Right kidney (tissue), 1 donor: ENCODE data around the gene INTS1.
A peak's percentile ranks its signal among the peaks of the same experiment; 100 is the strongest.
"Not testable (repeated sequence)": the region's sequence is repeated elsewhere in the genome, so short reads cannot be mapped to it uniquely, and the experiment has no call there.

Experiments
- DNase-seq: peaks from one replicate; pipeline ENCODE4 v3.0.0-alpha.2; 2016

Gene INTS1

DNA sequence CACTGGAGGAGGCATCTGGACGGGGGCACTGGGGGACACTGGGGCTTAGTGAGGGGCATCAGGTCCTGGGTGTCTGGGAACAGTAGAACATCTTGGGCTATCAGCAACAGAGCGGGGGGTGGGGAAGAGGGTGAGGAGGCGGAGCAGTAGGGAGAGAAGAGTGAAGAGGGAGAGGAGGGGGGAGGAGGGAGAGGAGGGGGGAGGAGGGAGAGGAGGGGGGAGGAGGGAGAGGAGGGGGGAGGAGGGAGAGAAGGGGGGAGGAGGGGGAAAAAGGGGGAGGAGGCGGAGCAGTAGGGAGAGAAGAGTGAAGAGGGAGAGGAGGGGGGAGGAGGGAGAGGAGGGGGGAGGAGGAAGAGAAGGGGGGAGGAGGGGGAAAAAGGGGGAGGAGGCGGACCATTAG, 58.2 kb downstream of the INTS1 start:
- DNase-seq = not testable (repeated sequence)

DNA sequence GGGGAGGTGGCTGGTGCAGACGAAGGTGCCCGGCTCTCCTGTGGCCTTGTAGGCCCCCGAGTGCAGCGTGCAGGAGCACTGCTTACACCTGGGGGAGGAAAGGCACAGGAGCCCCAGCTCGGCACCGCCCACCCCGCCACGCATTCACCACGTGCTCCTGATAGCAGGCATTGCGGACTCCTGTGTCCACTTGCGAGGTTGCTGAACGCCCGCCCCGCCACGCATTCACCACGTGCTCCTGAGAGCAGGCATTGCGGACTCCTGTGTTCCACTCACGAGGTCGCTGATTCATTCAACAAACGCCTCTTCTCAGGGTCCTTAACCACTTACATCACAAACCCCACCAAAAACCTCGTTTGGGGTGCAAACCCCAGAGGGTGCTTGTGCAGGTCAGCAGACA, 58.8 kb downstream of the INTS1 start:
- no peak for DNase-seq

DNA sequence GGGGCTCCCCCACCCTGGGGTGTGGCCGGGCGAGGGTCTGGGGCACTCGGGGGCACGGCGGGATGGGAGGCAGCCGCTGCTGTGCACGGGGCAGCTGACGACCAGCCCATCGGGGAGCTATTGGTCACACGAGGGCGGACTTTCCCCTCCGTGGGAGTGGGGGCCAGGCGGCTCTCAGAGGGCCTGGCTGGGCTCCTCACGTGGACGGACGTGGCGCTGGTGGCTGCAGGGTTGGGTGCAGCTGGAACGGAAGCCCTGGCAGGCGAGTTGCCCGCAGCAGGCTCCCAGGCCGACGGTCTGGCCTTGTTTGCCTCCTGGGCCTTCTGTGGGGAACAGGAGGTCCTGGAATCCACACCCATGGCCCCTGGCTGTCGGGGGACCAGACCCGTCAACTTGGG, 59.3 kb downstream of the INTS1 start:
- DNase-seq = no peak

DNA sequence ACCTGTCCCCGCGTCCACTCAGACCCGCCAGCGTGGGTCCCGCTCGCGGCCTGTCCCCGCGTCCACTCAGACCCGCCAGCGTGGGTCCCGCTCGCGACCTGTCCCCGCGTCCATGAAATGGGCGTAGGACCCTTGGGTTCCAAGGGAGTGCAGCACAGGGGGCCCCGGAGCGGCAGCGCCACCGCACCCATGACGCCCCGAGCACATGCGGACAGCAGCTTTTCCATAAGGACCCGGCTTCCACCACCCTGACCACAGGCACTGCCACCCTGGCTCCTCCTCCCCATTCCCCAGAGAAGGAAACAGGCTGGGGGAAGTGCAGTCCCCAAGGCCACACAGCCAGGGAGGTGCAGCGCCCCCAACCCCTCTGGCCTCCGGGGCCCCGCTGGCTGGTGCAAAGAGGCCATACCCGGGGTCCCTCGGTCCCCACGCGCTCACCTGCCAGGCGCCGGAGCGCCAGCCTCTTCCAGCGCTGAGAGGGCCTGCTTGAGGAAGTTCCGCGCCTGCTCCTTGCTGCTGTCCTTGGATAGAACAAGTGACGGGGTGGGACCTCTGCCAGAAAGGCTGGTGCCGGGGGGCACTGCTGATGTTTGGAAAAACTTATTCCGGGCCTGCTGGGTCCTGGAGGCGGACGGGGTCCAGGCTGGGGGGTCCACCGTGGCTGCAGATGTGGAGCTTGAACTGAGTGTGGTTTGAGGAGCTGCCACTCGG, 59.8 kb downstream of the INTS1 start:
- no peak for DNase-seq

DNA sequence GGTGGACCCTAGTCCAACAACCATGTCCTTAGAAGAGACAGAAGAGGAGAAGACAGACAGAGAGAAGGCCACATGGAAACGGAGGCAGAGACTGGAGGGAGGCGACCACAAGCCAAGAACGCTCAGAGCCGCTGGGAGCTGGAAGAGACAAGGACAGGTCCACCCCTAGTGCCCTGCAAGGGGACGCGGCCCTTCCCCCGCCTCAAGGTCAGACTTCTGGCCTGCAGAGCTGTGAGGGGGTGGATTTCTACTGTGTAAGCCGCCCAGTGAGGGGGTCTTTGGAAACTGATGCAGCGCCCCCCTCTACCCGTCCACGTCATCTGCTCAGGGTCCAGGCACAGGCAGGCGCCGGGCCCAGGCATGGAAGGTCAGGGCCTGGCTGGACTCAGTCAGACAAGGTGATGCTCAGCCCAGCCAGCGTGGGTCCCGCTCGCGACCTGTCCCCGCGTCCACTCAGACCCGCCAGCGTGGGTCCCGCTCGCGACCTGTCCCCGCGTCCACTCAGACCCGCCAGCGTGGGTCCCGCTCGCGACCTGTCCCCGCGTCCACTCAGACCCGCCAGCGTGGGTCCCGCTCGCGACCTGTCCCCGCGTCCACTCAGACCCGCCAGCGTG, 60.5 kb downstream of the INTS1 start:
- not testable (repeated sequence) for DNase-seq

DNA sequence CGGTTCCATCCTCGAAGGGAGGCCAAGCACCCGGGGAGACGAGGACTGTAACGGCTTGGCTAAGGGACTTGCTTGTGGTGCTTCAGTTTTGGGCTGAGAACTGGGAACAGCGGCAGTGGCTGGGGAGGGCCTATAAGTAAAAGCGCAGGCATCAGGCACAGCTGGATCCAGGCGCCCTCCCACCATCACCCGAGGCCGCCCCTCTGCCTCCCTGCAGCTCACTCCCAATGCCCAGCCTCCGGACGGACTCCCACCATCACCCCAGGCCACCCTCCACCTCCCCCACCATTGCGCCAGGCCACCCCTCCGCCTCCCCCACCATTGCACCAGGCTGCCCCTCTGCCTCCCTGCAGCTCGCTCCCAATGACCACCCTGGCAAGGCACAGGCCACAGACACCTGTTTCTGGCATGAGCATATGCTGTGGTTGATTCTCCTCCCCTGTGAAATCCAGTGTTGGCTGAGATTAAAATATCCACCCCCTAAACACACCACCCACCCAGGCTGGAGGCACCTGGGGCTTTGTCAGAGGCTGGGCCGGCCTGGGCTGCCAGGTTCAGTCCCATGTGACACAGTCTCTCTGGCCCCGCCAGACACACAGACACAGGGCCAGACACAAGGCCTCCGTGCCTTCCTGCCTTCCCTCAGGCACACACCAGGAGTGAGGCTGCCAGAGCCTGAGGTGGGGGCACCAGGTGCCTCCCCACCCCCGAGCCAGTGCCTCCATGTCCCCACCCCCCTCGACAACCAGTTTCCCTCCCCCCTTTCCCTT, 61.6 kb downstream of the INTS1 start:
- DNase-seq = no peak

DNA sequence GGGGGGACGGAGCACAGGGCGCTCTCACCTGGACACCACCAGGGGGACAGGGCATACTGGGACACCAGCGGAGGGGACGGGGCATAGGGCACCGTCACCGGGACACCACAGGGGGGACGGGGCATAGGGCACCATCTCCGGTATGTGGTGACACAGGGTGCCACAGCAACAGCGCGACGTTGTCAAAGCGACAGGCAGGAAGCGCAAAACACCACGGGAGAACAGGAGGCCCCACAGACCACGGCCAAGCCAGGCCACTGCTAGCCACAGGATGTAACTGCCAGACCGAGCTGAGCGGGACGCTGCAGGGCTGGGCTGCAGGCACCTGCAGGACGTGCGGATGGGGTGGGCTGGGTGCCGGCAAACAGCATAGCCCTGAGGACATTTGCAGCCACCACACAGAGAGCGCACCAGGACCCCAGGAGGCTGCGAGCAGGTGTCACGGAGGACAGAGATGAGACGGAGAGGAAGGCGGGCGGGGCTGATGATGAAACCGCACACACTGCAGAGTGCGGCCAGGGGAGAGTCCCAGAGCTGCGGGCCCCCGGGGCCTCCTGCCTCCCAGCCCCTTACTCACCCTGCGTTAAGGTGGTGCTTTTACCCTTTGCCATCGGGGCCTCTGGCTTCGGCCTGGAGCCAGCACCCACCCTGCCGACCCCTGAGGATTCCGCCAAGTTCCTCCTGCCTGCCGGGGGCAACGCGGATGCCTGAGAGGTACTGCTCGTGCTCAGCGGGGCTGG, 62.4 kb downstream of the INTS1 start:
- no peak for DNase-seq

DNA sequence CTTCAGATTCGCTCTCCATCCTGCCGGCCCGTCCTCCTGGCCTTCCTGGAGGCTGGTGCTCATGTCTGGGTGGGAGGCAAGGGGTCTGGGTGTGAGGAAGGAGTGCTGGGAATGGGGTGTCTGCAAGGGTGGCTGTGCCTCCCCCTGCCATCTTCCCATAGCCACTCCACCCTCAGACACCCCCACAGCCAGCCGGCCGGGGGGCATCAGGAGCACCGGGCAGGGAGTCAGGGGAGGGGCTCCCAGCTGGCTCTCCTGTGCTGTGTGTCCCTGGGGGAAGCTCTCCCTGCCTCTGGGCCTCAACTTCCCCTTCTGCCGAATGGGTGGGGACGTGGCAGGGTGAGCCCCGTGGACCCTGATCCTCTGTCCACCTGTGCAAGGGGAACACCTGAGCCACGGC, 63.6 kb downstream of the INTS1 start:
- no peak for DNase-seq

DNA sequence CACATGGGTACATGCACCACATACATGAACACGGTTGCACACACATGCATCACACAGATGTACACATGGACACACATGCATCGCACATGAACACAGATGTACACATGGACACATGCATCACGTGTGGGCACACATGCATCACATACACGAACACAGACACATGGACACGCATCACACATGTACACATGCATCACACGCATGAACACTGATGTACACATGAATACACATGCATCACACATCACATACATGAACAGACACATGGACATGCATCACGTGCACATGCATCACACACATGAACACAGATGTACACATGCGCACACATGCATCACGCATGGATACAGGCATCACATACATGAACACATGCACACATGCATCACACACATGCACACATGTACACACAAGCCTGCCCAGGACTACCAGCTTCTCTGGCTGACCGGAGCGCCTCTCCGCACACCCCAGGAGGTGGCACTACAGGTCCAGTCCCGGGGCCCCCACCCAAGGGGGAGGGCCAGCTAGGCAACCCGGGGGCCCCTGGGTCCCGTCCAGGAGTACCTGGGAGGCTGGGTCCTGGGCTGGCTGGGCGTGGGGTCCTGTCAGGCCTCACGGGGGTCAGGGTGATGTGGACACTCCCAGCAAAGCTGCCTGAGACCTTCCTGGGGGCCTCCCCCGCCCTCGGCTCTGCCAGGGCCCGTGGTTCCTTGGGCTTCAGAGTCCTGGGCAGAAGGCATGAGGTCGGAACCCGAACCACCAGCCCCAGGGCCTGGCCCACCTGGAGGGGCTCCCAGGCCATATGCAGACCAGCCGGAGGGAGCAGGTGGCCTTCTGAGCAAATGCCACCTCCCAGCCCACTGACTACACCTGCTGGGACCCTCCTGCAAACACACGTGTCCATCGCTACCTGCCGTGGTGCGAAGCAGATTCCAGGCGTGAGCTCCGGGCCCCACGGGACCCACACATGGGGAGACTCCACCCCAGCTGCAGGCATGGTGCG, 64.5 kb downstream of the INTS1 start:
- DNase-seq = no peak

DNA sequence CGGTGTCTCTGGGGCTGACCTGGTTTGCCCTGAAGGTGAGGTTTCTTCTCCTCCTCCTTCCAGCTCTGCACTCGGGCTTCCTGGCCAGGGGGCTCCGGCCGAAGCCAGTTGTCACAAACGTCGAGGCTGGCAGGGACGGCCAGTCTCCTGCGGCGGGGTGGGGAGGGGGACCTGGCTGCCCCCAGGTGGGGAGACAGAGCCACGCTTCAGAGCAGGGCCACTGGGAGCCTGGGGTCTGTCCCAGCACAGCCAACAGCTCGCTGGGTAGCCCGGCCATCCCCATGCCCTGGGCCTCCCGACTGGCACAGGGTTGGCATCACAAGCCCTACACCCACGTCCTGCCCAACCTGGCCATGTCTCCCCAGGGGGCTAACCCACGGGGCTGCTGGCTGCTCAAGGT, 65.4 kb downstream of the INTS1 start:
- DNase-seq = no peak

DNA sequence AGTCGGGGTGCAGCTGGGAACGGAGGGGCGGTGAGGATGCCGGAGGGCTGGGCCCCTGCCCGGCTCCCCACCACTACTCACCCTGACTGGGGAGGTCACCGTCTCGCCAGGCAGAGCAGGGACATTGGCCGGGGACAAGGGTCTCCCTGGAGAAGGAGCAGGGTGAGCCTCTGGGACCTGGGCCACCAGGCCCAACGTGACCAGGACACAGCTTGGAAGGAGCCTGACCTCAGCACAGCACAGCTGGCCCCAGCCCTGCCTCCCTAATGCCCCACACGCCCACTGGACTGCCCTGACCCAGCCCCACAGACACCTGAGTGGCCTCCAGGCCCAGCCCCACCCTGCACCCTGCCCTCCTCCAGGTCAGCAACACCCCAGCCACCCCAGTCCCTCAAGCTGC, 66.0 kb downstream of the INTS1 start:
- DNase-seq = no peak

DNA sequence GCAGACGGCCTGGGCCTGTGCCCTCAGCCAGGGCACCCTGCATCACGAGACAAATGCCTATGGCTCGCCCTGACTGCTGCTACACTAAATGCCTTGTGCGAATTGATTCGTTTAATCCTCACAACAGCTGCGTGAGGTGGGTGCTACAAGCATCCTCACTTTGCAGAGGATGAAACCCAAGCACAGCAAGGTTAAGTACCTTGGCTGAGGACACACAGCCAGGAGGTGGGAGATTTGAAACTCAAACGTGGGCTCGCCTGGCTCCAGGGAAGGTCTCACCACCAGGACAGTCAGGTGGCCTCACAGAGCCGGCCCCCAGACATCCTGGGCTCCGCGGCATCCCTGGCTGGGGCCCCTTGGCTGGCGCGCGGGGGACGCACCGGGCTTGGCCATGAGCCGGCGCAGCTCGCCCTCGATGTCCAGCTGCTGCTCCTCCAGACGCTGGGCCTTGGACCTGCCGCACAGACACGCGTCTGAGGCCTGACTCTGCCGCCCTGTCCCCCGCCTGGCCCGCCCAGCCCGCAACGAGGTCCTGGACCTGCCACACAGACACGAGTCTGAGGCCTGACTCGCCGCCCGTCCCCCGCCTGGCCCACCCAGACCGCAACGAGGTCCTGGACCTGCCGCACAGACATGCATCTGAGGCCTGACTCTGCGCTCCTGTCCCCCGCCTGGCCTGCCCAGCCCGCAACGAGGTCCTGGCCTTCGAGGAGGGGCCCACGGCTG, 66.9 kb downstream of the INTS1 start:
- no peak for DNase-seq

DNA sequence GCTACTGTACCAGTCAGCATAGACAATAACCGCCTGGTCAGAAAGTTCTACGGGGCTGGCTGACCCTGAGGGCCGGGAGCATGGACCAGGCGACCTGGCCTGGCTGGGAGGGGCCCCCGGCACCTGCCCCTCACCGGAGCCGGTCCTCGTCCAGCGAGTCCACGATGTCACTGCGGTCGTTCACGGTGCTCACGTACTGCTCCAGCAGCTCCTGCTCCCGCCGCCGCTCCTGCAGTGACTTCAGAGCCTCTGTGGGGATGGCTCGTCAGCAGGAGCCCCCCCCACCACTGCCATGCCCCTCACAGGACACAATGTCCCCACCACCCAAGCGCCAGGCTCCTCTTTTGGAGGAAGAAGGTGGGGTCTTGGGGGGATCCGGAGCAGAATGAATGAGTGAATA, 67.6 kb downstream of the INTS1 start:
- DNase-seq = no peak

DNA sequence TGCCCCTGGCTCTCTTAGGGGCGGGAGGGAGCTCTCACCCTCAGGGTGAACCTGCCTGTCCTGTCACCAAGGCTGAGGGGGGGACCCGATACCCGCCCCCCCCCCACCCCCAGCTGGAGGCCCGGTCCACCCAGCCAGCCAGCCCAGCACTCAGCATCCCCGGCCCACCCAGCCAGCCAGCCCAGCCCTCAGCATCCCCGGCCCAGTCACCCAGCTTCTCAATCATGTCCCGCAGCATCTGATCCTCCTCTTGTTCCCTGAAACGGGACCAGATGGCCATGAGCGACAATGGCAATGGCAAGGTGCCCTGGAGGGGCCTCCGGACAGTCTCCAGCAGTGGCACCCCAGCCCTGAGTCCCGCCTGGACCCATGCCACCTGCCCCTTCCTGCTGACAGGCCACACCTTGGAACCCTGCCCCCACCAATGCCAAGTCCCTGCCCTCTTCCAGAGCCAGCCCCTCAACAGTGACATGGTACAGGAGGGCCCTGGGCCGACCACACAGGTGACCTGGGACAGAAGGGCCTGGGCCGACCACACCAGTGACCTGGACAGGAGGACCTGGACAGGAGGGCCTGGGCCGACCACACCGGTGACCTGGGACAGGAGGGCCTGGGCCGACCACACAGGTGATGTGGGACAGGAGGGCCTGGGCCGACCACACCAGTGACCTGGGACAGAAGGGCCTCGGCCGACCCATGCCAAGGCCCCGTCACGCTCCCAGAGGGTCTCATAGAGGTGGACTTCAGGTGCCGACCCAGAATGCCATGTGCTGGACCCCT, 69.1 kb downstream of the INTS1 start:
- no peak for DNase-seq

DNA sequence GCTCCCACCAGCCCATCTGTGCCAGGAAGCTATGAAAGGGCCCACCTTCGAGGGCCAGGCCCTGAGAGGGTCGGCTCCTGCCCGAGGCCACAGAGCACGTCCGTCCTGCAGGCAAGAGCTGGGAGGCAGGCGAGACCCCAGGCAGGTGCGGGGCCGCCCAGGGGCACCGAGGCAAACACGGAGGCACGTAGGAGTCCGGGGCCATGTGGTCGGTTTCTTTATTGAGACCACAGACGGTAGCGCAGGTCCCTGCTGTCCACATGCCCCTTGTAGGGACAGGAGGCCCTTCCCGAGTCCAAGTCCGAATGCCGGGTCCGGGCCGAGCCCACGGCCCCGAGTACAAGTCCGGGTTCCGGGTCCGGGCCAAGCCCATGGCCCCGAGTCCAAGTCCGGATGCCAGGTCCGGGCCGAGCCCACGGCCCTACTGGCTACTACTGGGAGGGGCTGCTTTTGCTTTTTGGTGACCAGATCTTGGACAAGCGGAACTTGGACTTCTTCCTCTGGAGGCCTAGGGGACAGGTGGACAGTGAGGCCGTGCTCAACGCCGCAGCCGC, 69.9 kb downstream of the INTS1 start:
- no peak for DNase-seq

DNA sequence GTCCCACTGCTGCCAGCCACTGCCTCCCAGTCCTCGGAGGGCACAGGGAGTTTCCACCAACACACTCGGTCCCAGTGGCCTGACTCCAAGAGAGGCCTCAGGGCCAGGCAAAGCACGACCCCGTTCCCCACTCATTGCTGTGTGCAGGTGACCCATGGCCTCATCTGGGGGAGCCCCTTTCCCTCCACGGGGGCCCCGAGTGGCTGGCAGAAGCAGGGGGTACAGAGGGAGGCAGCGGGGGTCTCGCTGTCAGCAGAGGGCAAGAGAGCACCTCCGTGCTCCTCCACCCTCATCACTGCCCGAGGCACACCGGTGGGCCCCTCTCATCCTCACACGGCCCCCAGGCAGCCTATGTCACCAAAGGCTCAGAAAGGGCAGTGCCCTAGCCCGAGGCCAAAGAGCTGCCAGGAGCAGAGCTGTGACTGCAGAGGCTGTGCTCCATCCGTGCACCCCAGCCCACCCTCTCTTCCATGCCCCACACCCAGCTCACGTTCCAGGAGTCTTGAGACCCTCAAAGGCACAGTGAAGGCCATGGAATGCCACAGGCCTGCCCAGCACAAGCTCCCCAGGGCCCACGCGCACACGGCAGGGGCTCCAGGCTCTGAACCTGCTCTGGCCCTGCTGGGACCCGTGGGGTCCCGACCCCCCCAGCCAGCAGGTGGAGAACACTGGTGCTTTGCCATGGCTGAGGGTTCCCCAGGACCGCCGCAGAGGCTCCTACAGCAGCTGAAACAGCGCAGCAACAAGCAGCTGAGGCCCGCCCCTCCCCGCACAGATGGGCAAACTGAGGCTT, 70.9 kb downstream of the INTS1 start:
- no peak for DNase-seq

DNA sequence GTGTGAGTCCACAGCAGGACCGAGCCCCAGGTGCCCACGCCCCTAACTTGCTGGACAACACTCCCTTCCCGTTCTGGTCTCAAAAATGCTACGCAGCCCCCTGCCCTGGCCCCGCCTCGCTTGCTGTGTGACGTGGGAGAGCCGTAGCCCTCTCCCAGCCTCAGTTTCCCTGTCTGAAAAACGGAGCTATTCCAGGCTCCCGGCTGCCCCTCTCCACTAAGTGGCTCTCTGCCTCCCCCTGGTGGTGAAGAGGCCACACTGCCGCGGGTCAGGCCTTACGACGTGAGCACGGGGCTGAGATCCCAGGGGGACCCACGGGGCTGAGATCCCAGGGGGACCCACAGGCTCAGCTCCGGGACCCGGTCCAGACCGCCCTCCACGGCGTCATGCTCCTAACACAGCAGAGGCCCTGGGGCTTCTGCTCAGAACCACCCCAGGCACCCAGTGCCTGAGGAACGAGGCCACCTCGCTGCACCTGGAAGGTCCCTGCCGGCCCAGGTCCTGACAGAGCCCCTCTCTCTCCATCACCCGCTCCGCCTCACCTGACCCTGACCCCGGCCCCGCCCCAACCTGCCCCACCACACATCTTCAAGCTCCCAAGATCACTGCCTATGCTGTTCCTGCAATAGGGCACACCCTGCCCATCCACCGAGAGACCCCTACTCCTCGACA, 71.6 kb downstream of the INTS1 start:
- DNase-seq = peak; percentile 63

DNA sequence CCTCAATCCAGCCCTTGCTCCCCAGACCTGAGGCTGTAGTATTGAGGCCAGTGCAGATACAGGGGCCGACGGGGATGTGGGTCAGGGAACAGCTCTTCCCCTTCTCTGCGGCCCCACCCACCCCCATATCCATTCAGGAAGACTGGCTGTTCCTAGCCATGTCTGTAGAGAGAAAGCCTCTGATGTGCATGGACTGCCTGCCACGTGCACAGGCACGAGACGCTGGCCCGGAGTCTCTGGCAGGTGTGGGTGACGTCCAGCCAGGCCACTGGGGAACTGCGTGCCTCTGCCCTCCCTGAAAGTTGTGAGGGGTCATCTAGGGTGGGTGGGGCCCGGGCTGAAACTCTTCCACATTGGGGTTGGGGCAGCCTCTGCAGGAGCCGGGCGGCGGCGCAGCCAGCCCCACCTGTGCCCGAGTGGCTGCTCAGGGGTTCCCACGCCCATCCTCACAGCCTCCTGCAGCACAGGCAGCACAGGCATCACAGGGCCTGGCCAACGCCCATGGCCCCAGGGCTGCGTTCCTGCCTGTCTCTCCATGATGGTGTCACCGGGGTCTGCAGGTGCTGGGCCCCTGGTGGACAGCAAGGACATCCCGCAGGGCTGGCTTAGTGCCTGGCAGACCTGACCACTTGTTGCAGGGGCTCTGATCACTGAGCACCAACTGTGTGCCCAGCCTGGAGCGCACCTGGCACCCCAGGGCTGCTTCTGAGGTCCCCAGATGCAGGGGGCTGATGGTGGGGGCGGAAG, 72.4 kb downstream of the INTS1 start:
- DNase-seq = no peak
